MM.1S (cell line): Measurements from ENCODE around the gene FLNC.

Source experiments
- DNase-seq: peaks from one replicate; pipeline ENCODE4 v3.0.0-alpha.2; 2015
- H2AFZ ChIP-seq: fragments of 300-600 bp; sonication (generic); 2 replicates; pipeline ENCODE4 v1.6.0; 2016; ENCODE audit warnings: antibody characterized with exemption, low read length
- H3F3A ChIP-seq: fragments of 300-600 bp; sonication (generic); 2 replicates; pipeline ENCODE4 v1.6.1; 2016; ENCODE audit warnings: mild to moderate bottlenecking, antibody characterized with exemption, low read length, moderate library complexity, mixed read lengths; ENCODE audit not compliant: insufficient read depth
- H3K27ac ChIP-seq: fragments of 300-600 bp; sonication (generic); 2 replicates; pipeline ENCODE4 v1.5.1; 2016; ENCODE audit warnings: mild to moderate bottlenecking, low read length
- H3K27me3 ChIP-seq: fragments of 300-600 bp; sonication (generic); replicated peaks from 2 replicates; pipeline ENCODE4 v1.6.0; 2016; ENCODE audit warnings: low read length; ENCODE audit not compliant: insufficient read depth
- H3K36me3 ChIP-seq: fragments of 300-600 bp; sonication (generic); replicated peaks from 2 replicates; pipeline ENCODE4 v1.6.1; 2016; ENCODE audit warnings: mild to moderate bottlenecking, low read length, mixed read lengths; ENCODE audit not compliant: insufficient read depth
- H3K4me1 ChIP-seq: fragments of 300-600 bp; sonication (generic); 2 replicates; pipeline ENCODE4 v1.6.1; 2016; ENCODE audit warnings: low read length, mixed read lengths
- H3K4me2 ChIP-seq: fragments of 300-600 bp; sonication (generic); 2 replicates; pipeline ENCODE4 v1.6.0; 2016; ENCODE audit warnings: low read depth, low read length
- H3K4me3 ChIP-seq: fragments of 300-600 bp; sonication (generic); 2 replicates; pipeline ENCODE4 v1.5.1; 2016; ENCODE audit warnings: low read length, mixed read lengths
- H3K79me2 ChIP-seq: fragments of 300-600 bp; sonication (generic); 2 replicates; pipeline ENCODE4 v1.6.1; 2016; ENCODE audit warnings: mixed run types, low read length, mixed read lengths
- H3K9ac ChIP-seq: fragments of 300-600 bp; sonication (generic); 2 replicates; pipeline ENCODE4 v1.6.1; 2016; ENCODE audit warnings: low read length, mixed read lengths
- H3K9me2 ChIP-seq: fragments of 300-600 bp; sonication (generic); replicated peaks from 2 replicates; pipeline ENCODE4 v1.6.1; 2016; ENCODE audit warnings: mild to moderate bottlenecking, low read length, mixed read lengths; ENCODE audit not compliant: insufficient read depth
- H3K9me3 ChIP-seq: fragments of 300-600 bp; sonication (generic); replicated peaks from 2 replicates; pipeline ENCODE4 v1.6.1; 2016; ENCODE audit warnings: mild to moderate bottlenecking, low read length, mixed read lengths; ENCODE audit not compliant: insufficient read depth
- H4K20me1 ChIP-seq: fragments of 300-600 bp; sonication (generic); 2 replicates; pipeline ENCODE4 v1.6.1; 2016; ENCODE audit warnings: mild to moderate bottlenecking, low read length, moderate library complexity, mixed read lengths; ENCODE audit not compliant: insufficient read depth
- EZH2 ChIP-seq: fragments of 300-600 bp; sonication (generic); optimal IDR thresholded peaks from 2 replicates; pipeline ENCODE3; 2017; ENCODE audit warnings: low read depth, mild to moderate bottlenecking, antibody characterized with exemption, low read length, mixed read lengths
- EZH2phosphoT487 ChIP-seq: fragments of 300-600 bp; sonication (generic); IDR thresholded peaks from 2 replicates; pipeline ENCODE4 v1.6.1; 2018; ENCODE audit warnings: antibody characterized with exemption, low read length
- TF ChIP-seq, protein P1 (sequence below): fragments of 300-600 bp; sonication (generic); IDR thresholded peaks from 2 replicates; pipeline ENCODE4 v1.5.1; 2016; ENCODE audit warnings: antibody characterized with exemption, low read length, mixed read lengths

Gene FLNC

DNA sequence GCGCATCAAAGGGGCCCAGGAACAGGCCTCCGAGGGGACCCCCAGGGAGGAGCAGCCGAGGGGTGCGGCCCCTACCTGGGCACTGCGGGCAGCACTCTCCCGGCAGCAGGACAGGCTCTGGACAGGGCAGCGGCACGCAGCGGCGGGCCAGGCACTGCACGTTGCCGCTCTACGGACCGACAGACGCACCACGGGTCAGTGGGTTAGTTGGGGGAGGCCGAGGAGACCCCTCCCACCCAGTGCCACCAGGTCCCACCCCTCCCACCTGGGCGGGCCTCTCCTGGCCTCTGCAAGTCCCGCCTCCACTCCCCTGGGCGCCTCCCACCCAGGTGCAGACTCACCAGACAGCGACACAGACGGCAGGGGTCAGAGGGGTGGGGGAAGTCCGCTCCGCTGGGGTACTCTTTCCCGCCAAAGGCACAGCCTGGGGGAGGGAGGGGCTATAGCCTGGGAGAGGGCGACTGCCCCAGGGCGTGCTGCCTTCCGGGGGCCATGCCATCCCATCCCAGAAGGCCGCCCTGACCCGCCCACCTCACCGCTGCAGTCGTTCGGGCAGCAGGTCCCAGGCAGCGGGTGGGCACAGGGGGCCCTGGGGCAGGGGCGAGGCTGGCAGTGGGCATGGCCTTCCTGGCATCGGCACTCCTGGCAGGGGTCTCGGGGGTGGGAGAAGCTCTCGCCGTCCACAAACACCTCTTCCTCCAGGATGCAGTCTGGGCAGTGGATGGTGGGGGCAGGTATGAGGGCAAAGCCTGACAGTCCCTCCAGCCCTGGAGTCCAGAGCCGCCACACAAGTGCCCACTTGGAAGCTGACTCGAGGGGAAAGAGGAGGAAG, 61.1 kb downstream of the FLNC start:
- H3K4me3 ChIP-seq = no peak overlapping the region
- TF ChIP-seq EZH2phosphoT487 = no peak
- no peak for TF ChIP-seq EZH2
- TF ChIP-seq, protein P1, sequence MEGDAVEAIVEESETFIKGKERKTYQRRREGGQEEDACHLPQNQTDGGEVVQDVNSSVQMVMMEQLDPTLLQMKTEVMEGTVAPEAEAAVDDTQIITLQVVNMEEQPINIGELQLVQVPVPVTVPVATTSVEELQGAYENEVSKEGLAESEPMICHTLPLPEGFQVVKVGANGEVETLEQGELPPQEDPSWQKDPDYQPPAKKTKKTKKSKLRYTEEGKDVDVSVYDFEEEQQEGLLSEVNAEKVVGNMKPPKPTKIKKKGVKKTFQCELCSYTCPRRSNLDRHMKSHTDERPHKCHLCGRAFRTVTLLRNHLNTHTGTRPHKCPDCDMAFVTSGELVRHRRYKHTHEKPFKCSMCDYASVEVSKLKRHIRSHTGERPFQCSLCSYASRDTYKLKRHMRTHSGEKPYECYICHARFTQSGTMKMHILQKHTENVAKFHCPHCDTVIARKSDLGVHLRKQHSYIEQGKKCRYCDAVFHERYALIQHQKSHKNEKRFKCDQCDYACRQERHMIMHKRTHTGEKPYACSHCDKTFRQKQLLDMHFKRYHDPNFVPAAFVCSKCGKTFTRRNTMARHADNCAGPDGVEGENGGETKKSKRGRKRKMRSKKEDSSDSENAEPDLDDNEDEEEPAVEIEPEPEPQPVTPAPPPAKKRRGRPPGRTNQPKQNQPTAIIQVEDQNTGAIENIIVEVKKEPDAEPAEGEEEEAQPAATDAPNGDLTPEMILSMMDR = no peak
- H3K36me3 ChIP-seq = no peaks in the 10 kb centered on the region
- no peaks in the 10 kb centered on the region for H4K20me1 ChIP-seq
- no peak overlapping the region for H3K4me2 ChIP-seq
- no peak for DNase-seq
- no peak overlapping the region for H2AFZ ChIP-seq
- no peaks in the 10 kb centered on the region for H3K79me2 ChIP-seq
- H3K9me3 ChIP-seq = no peaks in the 10 kb centered on the region
- H3K9ac ChIP-seq = no peak overlapping the region
- H3K27ac ChIP-seq = no peak overlapping the region
- no peaks in the 10 kb centered on the region for H3K4me1 ChIP-seq
- H3F3A ChIP-seq = no peaks in the 10 kb centered on the region
- H3K27me3 ChIP-seq = peaks cover 25% of the 10 kb centered on the region
- H3K9me2 ChIP-seq = no peaks in the 10 kb centered on the region

DNA sequence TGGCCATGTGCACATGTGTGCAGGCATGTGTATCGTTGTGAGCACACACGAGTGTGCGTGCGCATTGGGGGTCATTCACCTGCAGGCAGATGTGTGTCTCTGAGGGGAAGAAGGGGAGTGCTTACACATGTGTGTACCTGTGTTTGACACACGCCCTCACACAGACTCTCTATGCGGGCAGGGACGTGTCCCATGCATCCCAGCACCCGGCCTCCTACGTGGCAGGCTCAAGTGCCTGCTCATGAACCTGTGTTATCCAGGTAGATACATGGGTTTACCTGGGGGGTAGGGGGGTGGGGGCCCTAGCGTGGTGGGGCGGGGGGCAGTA, 61.7 kb downstream of the FLNC start:
- Histone ChIP-seq H3K4me2 (no peak overlapping the region), H3F3A (no peaks in the 10 kb centered on the region), H3K4me1 (no peaks in the 10 kb centered on the region), H2AFZ (no peak overlapping the region), H3K27me3 (peaks cover 25% of the 10 kb centered on the region), H3K27ac (no peak overlapping the region), H3K36me3 (no peaks in the 10 kb centered on the region), H3K9me2 (no peaks in the 10 kb centered on the region), H3K4me3 (no peak overlapping the region), H3K79me2 (no peaks in the 10 kb centered on the region), H4K20me1 (no peaks in the 10 kb centered on the region), H3K9me3 (no peaks in the 10 kb centered on the region), H3K9ac (no peak overlapping the region)
- TF ChIP-seq, protein P1 = no peak
- TF ChIP-seq EZH2 (no peak), EZH2phosphoT487 (no peak)
- DNase-seq = no peak

DNA sequence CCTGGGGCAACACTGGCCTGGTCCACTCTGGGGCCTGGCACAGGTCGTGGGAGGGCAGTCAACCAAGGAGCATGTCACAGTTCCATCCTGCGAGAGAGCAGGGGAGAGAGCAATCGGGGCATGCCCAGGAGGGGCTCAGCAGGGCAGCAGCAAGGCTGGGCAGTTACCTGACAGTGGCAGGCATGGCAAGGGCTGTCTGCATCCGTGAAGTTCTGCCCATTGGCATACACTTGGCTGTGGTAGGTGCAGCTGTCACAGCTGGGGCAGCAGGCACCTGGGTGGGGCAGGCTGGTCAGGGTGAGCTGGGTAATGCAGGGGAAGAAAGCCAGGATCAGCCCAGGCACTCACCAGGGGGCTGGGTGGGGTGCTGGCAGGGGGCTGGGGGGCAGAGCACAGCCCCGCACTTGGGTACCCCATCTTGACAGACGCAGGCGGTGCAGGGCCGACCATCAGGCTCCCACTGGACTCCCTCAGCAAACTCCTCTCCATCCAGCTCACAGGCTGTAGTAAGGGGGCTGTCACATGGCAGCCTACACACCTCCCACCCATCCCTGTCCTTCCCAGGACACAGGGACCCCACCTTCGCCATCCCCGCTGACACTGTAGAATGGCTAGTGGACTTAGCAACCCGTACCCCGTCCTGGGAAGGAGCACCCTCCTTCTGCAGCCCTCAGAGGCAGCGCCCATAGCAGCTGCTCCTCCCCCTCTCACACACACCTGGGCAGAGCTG, 62.5 kb downstream of the FLNC start:
- no peak overlapping the region for H3K9ac ChIP-seq
- peaks cover 25% of the 10 kb centered on the region for H3K27me3 ChIP-seq
- H3K27ac ChIP-seq = no peak overlapping the region
- H3K4me2 ChIP-seq = no peak overlapping the region
- TF ChIP-seq EZH2 (no peak), EZH2phosphoT487 (no peak)
- TF ChIP-seq, protein P1 = no peak
- H4K20me1 ChIP-seq = no peaks in the 10 kb centered on the region
- no peaks in the 10 kb centered on the region for H3K36me3 ChIP-seq
- H3F3A ChIP-seq = no peaks in the 10 kb centered on the region
- H3K9me2 ChIP-seq = no peaks in the 10 kb centered on the region
- no peaks in the 10 kb centered on the region for H3K9me3 ChIP-seq
- no peaks in the 10 kb centered on the region for H3K4me1 ChIP-seq
- H3K79me2 ChIP-seq = no peaks in the 10 kb centered on the region
- DNase-seq = no peak
- no peak overlapping the region for H2AFZ ChIP-seq
- no peak overlapping the region for H3K4me3 ChIP-seq
